Measurements from ENCODE around the gene HOXA2. TPM values are rescaled to one million over a fixed set of nuclear protein-coding genes. Genes with fewer than 3 reads are reported as not detected.

The HOXA2 gene
- total and polyA plus RNA-seq, 2 of the 13 experiments (the other 11 are each of a cell fraction or from before 2014, with no cell fraction given), result 0.22 to 0.29 TPM

- no peaks in the 10 kb centered on the region for H3K79me2 ChIP-seq (ENCODE audit: insufficient read depth, low read length)
- no TSS peak for BruUV-seq (replicated peaks)
- no peak overlapping the region for H2AFZ ChIP-seq (ENCODE audit: low read length)
- no peaks in the 10 kb centered on the region for H3K9me3 ChIP-seq (ENCODE audit: low read length)
- DNase-seq (ENCODE audit: low spot score), result no peak
- no peak for FAIRE-seq
- TF ChIP-seq ZNF337 (CRISPR knock-in tag; IDR thresholded peaks at IDR 0.05; ENCODE audit: borderline replicate concordance, low read depth), result no peak
- peaks cover 52% of the 10 kb centered on the region for H3K4me1 ChIP-seq (ENCODE audit: insufficient read depth, low read length)
- intact Hi-C loops (cut with micrococcal nuclease; ENCODE audit: unreplicated experiment) (no loop called here), in situ Hi-C loops (cut with HindIII; ENCODE audit: extremely low pct_ligation_motif_present, low pct_unique_long_range_greater_than_20kb) (no loop called here)
- H3K9ac ChIP-seq (ENCODE audit: insufficient read depth, low read depth, low read length), result no peak overlapping the region
- ATAC-seq, result no peak
- ChIA-PET CTCF (ENCODE audit: low intra/inter-chr PET ratio, low total read pairs) (no interaction called here), POLR2A (interaction anchor here (0.7 kb wide), 1 partner anchor 723 kb away, joined by 3 read pairs; no protein-coding TSS in a partner anchor)
- no peaks in the 10 kb centered on the region for H3K27me3 ChIP-seq (ENCODE audit: control insufficient read depth in 1 of 2, insufficient read depth in 2 of 2, low read length in 2 of 2)
- no peak overlapping the region for H3K4me3 ChIP-seq (replicated peaks in 1 of 3; ENCODE audit: insufficient read depth in 1 of 3, low read depth in 2 of 3, low read length in 3 of 3)
- no peak overlapping the region for H3K27ac ChIP-seq (ENCODE audit: extremely low read length, insufficient read depth, low read length)
- H4K20me1 ChIP-seq (ENCODE audit: insufficient read depth, low read length), result no peaks in the 10 kb centered on the region
- no peaks in the 10 kb centered on the region for H3K36me3 ChIP-seq (replicated peaks in 1 of 2; ENCODE audit: control insufficient read depth in 1 of 2, insufficient read depth in 2 of 2, low read length in 2 of 2)
- H3K4me2 ChIP-seq (ENCODE audit: low read depth, low read length), result no peak overlapping the region
- 90% methylated on average over 2 of the region's 2 CpGs for WGBS (ENCODE audit: low lambda C conversion rate)
Observed at GRCh38 chr7:27137640-27138315, 35.3 kb upstream of the HOXA2 start.

- no peaks in the 10 kb centered on the region for H4K20me1 ChIP-seq (ENCODE audit: insufficient read depth, low read length)
- ChIA-PET POLR2A (interaction anchor here (0.8 to 5.0 kb wide), 5 partner anchors 13 to 934 kb away, joined by 3 to 118 read pairs (median 4); partner anchors contain the start of gene SKAP2), CTCF (ENCODE audit: low intra/inter-chr PET ratio, low total read pairs) (interaction anchor here (0.8 kb wide), 1 partner anchor 281 kb away, joined by 4 read pairs; no protein-coding TSS in a partner anchor)
- H3K4me3 ChIP-seq (replicated peaks in 1 of 3; ENCODE audit: insufficient read depth in 1 of 3, low read depth in 2 of 3, low read length in 3 of 3), result peak overlapping the region in 1 of 3 experiments; percentile 23; a peak in 2 of 6 replicates
- no peak for ATAC-seq
- intact Hi-C loops (cut with micrococcal nuclease; ENCODE audit: unreplicated experiment) (loop anchor here (5.0 kb wide), 1 partner anchor 167 kb away; no protein-coding TSS in a partner anchor), in situ Hi-C loops (cut with HindIII; ENCODE audit: extremely low pct_ligation_motif_present, low pct_unique_long_range_greater_than_20kb) (no loop called here)
- no peaks in the 10 kb centered on the region for H3K79me2 ChIP-seq (ENCODE audit: insufficient read depth, low read length)
- no peak overlapping the region; the same call in 1 of the 2 replicates for H3K9ac ChIP-seq (ENCODE audit: insufficient read depth, low read depth, low read length)
- H3K4me1 ChIP-seq (ENCODE audit: insufficient read depth, low read length), result peaks cover 66% of the 10 kb centered on the region
- no peak overlapping the region for H2AFZ ChIP-seq (ENCODE audit: low read length)
- 22% methylated on average over 2 of the region's 2 CpGs for WGBS (ENCODE audit: low lambda C conversion rate)
- H3K36me3 ChIP-seq (replicated peaks in 1 of 2; ENCODE audit: control insufficient read depth in 1 of 2, insufficient read depth in 2 of 2, low read length in 2 of 2), result no peaks in the 10 kb centered on the region
- DNase-seq (ENCODE audit: low spot score), result peak; percentile 40
- TF ChIP-seq FOSL2 (CRISPR knock-in tag; IDR thresholded peaks at IDR 0.05), result 0 out of 2 replicates have a peak, but pooled peaks have one; percentile 14
- no peak for TF ChIP-seq TAF1 (CRISPR knock-in tag; IDR thresholded peaks at IDR 0.05)
- no peak for TF ChIP-seq MTA1 (CRISPR knock-in tag; IDR thresholded peaks at IDR 0.05; ENCODE audit: borderline replicate concordance)
- H3K9me3 ChIP-seq (ENCODE audit: low read length), result no peaks in the 10 kb centered on the region
- H3K4me2 ChIP-seq (ENCODE audit: low read depth, low read length), result peak overlapping the region; percentile 76
- H3K27ac ChIP-seq (ENCODE audit: extremely low read length, insufficient read depth, low read length), result peak overlapping the region; percentile 67
- H3K27me3 ChIP-seq (ENCODE audit: control insufficient read depth in 1 of 2, insufficient read depth in 2 of 2, low read length in 2 of 2), result no peaks in the 10 kb centered on the region
- no TSS peak for BruUV-seq (replicated peaks)
- FAIRE-seq, result peak; percentile 42
Observed at GRCh38 chr7:27134392-27134791, 31.9 kb upstream of the HOXA2 start.

All from HepG2 (cell line).